SK-N-SH (cell line): ENCODE measurements around the gene GPSM3.

Experiments used
- TF ChIP-seq, protein P1 (sequence below): IDR thresholded peaks from 2 replicates; pipeline ENCODE4 v1.4.0; 2012; ENCODE audit warnings: low read depth
- TF ChIP-seq, protein P2 (sequence below): fragments of 200-600 bp; sonication (generic); IDR thresholded peaks from 2 replicates; pipeline ENCODE4 v1.6.1; 2017; ENCODE audit warnings: antibody characterized with exemption, mild to moderate bottlenecking, moderate library complexity
- TF ChIP-seq, protein P3 (sequence below): fragments of 150-350 bp; IDR thresholded peaks from 2 replicates; pipeline ENCODE4 v1.6.1; 2017; ENCODE audit warnings: antibody characterized with exemption, low read length, low read depth, borderline replicate concordance

DNA sequence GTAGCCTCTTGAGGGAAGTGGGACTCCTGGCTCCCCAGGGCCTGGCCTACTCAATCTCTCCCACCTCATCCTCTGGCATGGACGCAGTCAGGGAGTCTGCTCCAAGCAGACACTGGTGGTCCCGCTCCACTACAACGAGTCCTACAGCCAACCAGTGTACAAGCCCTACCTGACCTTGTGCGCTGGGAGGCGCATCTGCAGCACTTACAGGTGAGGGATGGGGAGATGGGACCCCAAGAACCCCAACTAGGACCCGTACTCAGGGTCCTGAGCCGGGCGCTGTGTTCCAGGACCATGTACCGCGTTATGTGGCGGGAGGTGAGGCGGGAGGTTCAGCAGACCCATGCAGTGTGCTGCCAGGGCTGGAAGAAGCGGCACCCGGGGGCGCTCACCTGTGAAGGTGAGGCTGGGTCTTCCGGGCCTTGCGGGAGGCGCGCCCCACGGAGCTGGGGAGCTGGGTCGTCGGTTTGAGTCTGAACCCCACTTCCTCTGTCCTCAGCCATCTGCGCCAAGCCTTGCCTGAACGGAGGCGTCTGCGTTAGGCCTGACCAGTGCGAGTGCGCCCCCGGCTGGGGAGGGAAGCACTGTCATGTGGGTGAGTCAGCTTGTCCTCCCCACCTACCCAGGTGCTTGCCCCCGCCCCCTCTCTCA is 25.9 kb downstream of the GPSM3 start:
- TF ChIP-seq, protein P1, sequence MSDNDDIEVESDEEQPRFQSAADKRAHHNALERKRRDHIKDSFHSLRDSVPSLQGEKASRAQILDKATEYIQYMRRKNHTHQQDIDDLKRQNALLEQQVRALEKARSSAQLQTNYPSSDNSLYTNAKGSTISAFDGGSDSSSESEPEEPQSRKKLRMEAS, result no peak
- TF ChIP-seq, protein P2, sequence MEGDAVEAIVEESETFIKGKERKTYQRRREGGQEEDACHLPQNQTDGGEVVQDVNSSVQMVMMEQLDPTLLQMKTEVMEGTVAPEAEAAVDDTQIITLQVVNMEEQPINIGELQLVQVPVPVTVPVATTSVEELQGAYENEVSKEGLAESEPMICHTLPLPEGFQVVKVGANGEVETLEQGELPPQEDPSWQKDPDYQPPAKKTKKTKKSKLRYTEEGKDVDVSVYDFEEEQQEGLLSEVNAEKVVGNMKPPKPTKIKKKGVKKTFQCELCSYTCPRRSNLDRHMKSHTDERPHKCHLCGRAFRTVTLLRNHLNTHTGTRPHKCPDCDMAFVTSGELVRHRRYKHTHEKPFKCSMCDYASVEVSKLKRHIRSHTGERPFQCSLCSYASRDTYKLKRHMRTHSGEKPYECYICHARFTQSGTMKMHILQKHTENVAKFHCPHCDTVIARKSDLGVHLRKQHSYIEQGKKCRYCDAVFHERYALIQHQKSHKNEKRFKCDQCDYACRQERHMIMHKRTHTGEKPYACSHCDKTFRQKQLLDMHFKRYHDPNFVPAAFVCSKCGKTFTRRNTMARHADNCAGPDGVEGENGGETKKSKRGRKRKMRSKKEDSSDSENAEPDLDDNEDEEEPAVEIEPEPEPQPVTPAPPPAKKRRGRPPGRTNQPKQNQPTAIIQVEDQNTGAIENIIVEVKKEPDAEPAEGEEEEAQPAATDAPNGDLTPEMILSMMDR, result no peak
- TF ChIP-seq, protein P3, sequence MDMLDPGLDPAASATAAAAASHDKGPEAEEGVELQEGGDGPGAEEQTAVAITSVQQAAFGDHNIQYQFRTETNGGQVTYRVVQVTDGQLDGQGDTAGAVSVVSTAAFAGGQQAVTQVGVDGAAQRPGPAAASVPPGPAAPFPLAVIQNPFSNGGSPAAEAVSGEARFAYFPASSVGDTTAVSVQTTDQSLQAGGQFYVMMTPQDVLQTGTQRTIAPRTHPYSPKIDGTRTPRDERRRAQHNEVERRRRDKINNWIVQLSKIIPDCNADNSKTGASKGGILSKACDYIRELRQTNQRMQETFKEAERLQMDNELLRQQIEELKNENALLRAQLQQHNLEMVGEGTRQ, result no peak
